Measurements from ENCODE around the gene MPV17.

GRCh38 chr2:27261926-27262298 is 61.0 kb downstream of the MPV17 start:
- TF ChIP-seq CTCF (IDR thresholded peaks at IDR 0.05; ENCODE audit: insufficient read depth, low read length): no peak
- TF ChIP-seq, protein P1, sequence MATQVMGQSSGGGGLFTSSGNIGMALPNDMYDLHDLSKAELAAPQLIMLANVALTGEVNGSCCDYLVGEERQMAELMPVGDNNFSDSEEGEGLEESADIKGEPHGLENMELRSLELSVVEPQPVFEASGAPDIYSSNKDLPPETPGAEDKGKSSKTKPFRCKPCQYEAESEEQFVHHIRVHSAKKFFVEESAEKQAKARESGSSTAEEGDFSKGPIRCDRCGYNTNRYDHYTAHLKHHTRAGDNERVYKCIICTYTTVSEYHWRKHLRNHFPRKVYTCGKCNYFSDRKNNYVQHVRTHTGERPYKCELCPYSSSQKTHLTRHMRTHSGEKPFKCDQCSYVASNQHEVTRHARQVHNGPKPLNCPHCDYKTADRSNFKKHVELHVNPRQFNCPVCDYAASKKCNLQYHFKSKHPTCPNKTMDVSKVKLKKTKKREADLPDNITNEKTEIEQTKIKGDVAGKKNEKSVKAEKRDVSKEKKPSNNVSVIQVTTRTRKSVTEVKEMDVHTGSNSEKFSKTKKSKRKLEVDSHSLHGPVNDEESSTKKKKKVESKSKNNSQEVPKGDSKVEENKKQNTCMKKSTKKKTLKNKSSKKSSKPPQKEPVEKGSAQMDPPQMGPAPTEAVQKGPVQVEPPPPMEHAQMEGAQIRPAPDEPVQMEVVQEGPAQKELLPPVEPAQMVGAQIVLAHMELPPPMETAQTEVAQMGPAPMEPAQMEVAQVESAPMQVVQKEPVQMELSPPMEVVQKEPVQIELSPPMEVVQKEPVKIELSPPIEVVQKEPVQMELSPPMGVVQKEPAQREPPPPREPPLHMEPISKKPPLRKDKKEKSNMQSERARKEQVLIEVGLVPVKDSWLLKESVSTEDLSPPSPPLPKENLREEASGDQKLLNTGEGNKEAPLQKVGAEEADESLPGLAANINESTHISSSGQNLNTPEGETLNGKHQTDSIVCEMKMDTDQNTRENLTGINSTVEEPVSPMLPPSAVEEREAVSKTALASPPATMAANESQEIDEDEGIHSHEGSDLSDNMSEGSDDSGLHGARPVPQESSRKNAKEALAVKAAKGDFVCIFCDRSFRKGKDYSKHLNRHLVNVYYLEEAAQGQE (IDR thresholded peaks at IDR 0.05; ENCODE audit: insufficient replicate concordance, low read depth): no peak

All from HL-60 (cell line).